Colonic mucosa (tissue), 4 donors: ENCODE measurements around the gene TMEM247. TPM values are rescaled to one million over a fixed set of nuclear protein-coding genes. Genes with fewer than 3 reads are reported as not detected.

Source experiments
- DNase-seq: peaks from one replicate; pipeline ENCODE4 v3.0.0-alpha.2; 2020
- H3K27ac ChIP-seq: fragments of 200-600 bp; one replicate; pipeline ENCODE4 v1.8.0; 2021
- H3K27me3 ChIP-seq: fragments of 200-600 bp; one replicate; pipeline ENCODE4 v1.8.0; 2021
- H3K36me3 ChIP-seq: fragments of 200-600 bp; one replicate; pipeline ENCODE4 v1.8.0; 2021
- H3K4me1 ChIP-seq: fragments of 200-600 bp; one replicate; pipeline ENCODE4 v1.8.0; 2021; ENCODE audit warnings: mild to moderate bottlenecking
- H3K4me3 ChIP-seq: fragments of 200-600 bp; one replicate; pipeline ENCODE4 v1.8.0; 2021
- H3K9ac ChIP-seq, 2 donors: one replicate each; pipeline ENCODE4 v1.7.0; 2013; ENCODE audit warnings: control low read depth in 2 of 2, low read depth in 2 of 2, low read length in 2 of 2
- H3K9me3 ChIP-seq: fragments of 200-600 bp; one replicate; pipeline ENCODE4 v1.8.0; 2021
- intact Hi-C: fragments of 100-400 bp; cut with DNase I; formaldehyde crosslinking; loops from one replicate; pipeline ENCODE4 v1.14.1; 2022
- total RNA-seq, 2 donors: library from RNA; stranded (reverse); fragmentation: NEBNext Ultra II Directional in 1 of 2; extraction: Animal tissue kit (Norgen Biotek cat#: 25700) in 1 of 2; gene quantifications; one replicate each; pipeline ENCODE4 v1.2.1, GENCODE V29; 2021
- TF ChIP-seq, protein P1 (sequence below): fragments of 200-600 bp; IDR thresholded peaks from one replicate; pipeline ENCODE4 v1.8.0; 2022; ENCODE audit warnings: antibody characterized with exemption, mild to moderate bottlenecking
- donor health status: healthy.
- donor health status: DM: no; HTN: no; CAD: no.
- donor health status: DM: no; HTN: no; CAD: no.

Gene TMEM247
- total RNA-seq, 2 donors from 2014 or later, result not detected

DNA sequence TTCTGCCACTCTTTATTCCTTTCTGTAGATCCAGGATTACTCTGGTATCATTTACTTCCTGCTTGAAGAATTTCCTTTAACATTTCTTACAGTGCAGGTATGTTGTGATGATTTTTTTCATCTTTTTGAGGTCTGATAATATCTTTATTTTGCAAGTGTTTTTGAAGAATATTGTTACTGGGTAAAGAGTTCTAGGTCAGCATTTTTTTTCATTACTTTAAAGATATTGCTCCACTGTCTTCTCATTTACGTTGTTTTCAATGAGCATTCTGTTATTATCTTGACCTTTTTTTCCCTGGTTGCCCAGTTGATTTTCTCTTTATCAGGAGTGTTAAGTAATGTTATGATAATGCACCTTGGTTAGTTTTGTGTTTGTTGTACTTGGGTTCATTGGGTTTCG is 31.7 kb upstream of the TMEM247 start:
- intact Hi-C loops, result no loop called here
- TF ChIP-seq, protein P1, sequence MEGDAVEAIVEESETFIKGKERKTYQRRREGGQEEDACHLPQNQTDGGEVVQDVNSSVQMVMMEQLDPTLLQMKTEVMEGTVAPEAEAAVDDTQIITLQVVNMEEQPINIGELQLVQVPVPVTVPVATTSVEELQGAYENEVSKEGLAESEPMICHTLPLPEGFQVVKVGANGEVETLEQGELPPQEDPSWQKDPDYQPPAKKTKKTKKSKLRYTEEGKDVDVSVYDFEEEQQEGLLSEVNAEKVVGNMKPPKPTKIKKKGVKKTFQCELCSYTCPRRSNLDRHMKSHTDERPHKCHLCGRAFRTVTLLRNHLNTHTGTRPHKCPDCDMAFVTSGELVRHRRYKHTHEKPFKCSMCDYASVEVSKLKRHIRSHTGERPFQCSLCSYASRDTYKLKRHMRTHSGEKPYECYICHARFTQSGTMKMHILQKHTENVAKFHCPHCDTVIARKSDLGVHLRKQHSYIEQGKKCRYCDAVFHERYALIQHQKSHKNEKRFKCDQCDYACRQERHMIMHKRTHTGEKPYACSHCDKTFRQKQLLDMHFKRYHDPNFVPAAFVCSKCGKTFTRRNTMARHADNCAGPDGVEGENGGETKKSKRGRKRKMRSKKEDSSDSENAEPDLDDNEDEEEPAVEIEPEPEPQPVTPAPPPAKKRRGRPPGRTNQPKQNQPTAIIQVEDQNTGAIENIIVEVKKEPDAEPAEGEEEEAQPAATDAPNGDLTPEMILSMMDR, result no peak
- Histone ChIP-seq H3K9ac (no peak overlapping the region), H3K4me1 (no peaks in the 10 kb centered on the region), H3K9me3 (no peaks in the 10 kb centered on the region), H3K27me3 (no peaks in the 10 kb centered on the region), H3K27ac (no peak overlapping the region), H3K36me3 (no peaks in the 10 kb centered on the region), H3K4me3 (no peak overlapping the region)
- DNase-seq, result no peak

DNA sequence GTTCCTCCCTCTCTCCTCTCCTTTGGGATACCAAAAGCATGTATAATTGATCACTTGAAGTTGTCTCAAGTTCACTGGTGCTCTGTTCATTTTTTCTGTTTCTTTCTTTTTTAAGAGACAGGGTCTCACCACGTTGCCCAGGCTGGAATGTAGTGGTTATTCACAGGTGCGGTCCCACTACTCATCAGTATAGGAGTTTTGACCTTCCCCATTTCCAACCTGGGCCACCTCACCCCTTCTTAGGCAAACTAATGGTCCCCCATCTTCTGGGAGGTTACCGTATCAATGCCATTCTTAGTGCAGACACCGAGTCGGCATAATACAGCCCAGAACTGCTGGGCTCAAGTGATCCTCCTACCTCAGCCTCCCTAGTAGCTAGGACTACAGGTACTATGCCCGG is 31.3 kb upstream of the TMEM247 start:
- no peak overlapping the region for H3K27ac ChIP-seq
- intact Hi-C loops, result no loop called here

DNA sequence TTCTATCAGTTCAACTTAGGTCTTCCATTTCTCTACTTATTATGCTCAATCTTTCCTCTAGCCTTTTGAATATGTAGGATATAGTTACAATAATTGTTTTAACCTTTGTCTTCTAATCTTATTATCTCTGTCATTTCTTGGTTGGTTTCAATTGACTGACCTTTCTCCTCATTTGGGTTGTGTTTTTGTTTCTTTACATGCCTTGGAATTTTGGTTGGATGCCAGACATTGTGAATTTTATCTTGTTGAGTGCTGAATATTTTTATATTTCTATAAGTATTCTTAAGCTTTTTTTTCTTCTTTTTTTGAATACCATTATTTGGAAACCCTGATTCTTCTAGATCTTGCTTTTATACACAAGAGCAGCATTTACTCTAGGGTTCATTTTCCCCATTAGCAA is 30.7 kb upstream of the TMEM247 start:
- intact Hi-C loops, result no loop called here
- Histone ChIP-seq H3K36me3 (no peaks in the 10 kb centered on the region), H3K27ac (no peak overlapping the region), H3K9me3 (no peaks in the 10 kb centered on the region), H3K4me1 (no peaks in the 10 kb centered on the region), H3K27me3 (no peaks in the 10 kb centered on the region), H3K4me3 (no peak overlapping the region), H3K9ac (no peak overlapping the region)
- TF ChIP-seq, protein P1, result no peak
- DNase-seq, result no peak

More for the DNA sequence above, 31.3 kb upstream of the TMEM247 start:
- H3K36me3 ChIP-seq, result no peaks in the 10 kb centered on the region
- H3K27me3 ChIP-seq, result no peaks in the 10 kb centered on the region
- no peak for DNase-seq
- TF ChIP-seq, protein P1, result no peak
- no peaks in the 10 kb centered on the region for H3K9me3 ChIP-seq
- no peak overlapping the region for H3K9ac ChIP-seq
- H3K4me1 ChIP-seq, result no peaks in the 10 kb centered on the region
- H3K4me3 ChIP-seq, result no peak overlapping the region

DNA sequence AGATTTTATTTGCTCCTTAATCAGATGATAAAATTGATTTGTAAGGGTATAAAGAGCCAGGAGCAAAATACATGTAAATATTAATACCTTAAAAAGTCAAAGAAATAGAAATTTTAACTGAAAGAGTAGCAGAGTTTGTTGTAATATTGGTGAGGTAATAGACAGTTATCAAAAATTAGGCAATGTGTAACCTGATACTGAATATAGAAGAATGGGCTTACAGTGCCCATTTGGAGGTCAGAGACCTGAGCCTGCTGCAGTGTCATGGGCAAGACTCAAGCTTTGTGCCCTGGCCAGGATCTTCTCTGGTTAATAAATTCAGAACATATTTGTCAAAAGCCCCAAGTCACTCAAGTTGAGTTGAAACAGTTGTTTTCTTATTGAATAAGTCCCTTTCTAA is 29.7 kb upstream of the TMEM247 start:
- Histone ChIP-seq H3K9ac (no peak overlapping the region), H3K27ac (no peak overlapping the region), H3K4me1 (no peaks in the 10 kb centered on the region), H3K4me3 (no peak overlapping the region), H3K9me3 (no peaks in the 10 kb centered on the region), H3K36me3 (no peaks in the 10 kb centered on the region), H3K27me3 (no peaks in the 10 kb centered on the region)
- DNase-seq, result no peak
- TF ChIP-seq, protein P1, result no peak
- intact Hi-C loops, result no loop called here

DNA sequence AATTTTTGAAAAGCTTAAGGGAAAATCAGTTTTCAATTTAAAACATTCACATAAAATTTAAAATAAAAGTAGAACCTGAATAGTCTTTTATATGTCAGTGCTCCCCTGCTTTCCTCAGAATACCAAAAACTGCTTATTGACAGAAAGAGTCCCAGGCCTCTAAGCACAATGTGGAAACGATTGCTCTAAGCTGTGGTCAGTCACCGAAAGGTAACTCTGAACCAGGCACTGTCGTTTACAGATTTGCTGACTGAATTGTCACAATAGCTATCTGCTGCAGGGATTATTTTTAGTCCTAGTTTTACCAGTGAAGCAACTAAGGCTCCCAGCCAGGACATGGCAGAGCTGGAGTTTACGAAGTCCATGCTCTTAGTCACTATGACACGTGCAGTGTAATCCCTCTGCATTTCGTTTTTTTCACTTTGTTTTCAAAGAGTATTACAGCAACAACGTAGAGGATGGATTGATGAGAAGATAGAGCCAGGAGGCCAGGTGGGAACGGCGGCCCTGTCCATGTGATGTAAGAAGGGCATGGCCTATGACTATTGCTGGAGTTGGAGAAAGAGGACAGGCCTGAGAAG is 28.1 kb upstream of the TMEM247 start:
- no peak for DNase-seq
- Histone ChIP-seq H3K9ac (no peak overlapping the region), H3K27me3 (no peaks in the 10 kb centered on the region), H3K36me3 (no peaks in the 10 kb centered on the region), H3K4me1 (no peaks in the 10 kb centered on the region), H3K9me3 (no peaks in the 10 kb centered on the region), H3K27ac (no peak overlapping the region), H3K4me3 (no peak overlapping the region)
- intact Hi-C loops, result no loop called here
- TF ChIP-seq, protein P1, result no peak
